HepG2 (cell line): ENCODE data around the gene ERFL. TPM values are rescaled to one million over a fixed set of nuclear protein-coding genes. Genes with fewer than 3 reads are reported as not detected.

Source experiments
- AHR ChIP-seq: IDR thresholded peaks from 2 replicates; pipeline ENCODE4 v1.6.1; 2018; ENCODE audit warnings: missing genetic modification reagents, missing compliant biosample characterization
- DZIP1 ChIP-seq: sonication (generic); formaldehyde crosslinking; IDR thresholded peaks from 2 replicates; pipeline ENCODE4 v1.5.0; 2020; ENCODE audit warnings: mild to moderate bottlenecking, missing genetic modification reagents
- GPN1 ChIP-seq: sonication (generic); formaldehyde crosslinking; IDR thresholded peaks from 2 replicates; pipeline ENCODE4 v1.5.1; 2020; ENCODE audit warnings: missing genetic modification reagents, borderline replicate concordance
- JUND ChIP-seq: sonication (generic); formaldehyde crosslinking; IDR thresholded peaks from 2 replicates; pipeline ENCODE4 v1.8.0; 2022; ENCODE audit warnings: mild to moderate bottlenecking, missing genetic modification reagents
- PRDM10 ChIP-seq: sonication (generic); formaldehyde crosslinking; IDR thresholded peaks from 2 replicates; pipeline ENCODE4 v1.4.0; 2020; ENCODE audit warnings: low read depth, missing genetic modification reagents
- RBFOX2 ChIP-seq: fragments of 200-400 bp; formaldehyde crosslinking; IDR thresholded peaks from 2 replicates; pipeline ENCODE4 v1.6.1; 2017; ENCODE audit warnings: low read depth, mild to moderate bottlenecking, low read length
- SIX1 ChIP-seq: sonication (generic); formaldehyde crosslinking; IDR thresholded peaks from 2 replicates; pipeline ENCODE4 v1.4.0; 2020; ENCODE audit warnings: missing genetic modification reagents, borderline replicate concordance
- ZNF143 ChIP-seq: sonication (generic); formaldehyde crosslinking; IDR thresholded peaks from 2 replicates; pipeline ENCODE4 v1.4.0; 2020; ENCODE audit warnings: missing genetic modification reagents
- ZNF34 ChIP-seq: sonication (generic); formaldehyde crosslinking; IDR thresholded peaks from 2 replicates; pipeline ENCODE4 v1.4.0; 2020; ENCODE audit warnings: mild to moderate bottlenecking, missing genetic modification reagents, borderline replicate concordance
- ZNF407 ChIP-seq: sonication (generic); formaldehyde crosslinking; IDR thresholded peaks from one replicate; pipeline ENCODE4 v1.5.1; 2020; ENCODE audit warnings: mild to moderate bottlenecking, missing genetic modification reagents; ENCODE audit errors: not compliant biosample characterization
- ZNF879 ChIP-seq: sonication (generic); formaldehyde crosslinking; IDR thresholded peaks from 2 replicates; pipeline ENCODE4 v1.8.1; 2023; ENCODE audit warnings: missing genetic modification reagents
- ZSCAN30 ChIP-seq: sonication (generic); formaldehyde crosslinking; IDR thresholded peaks from 2 replicates; pipeline ENCODE4 v1.5.0; 2020; ENCODE audit warnings: mild to moderate bottlenecking, missing genetic modification reagents
- polyA plus RNA-seq, 8 experiments: library from polyadenylated mRNA; depleted of rRNA in 3 of 8; stranded (reverse) in 7 of 8; unstranded in 1 of 8; fragments of >200 nt; fragmentation: Illumina TruSeq in 4 of 8; extraction: Trizol in 4 of 8; gene quantifications; 2 replicates each; pipeline versions ENCODE4 v1.2.1 to v1.2.3, GENCODE V29; 2011 to 2016; ENCODE audit warnings: low read depth in 4 of 8, missing spikeins in 1 of 8, mixed read lengths in 1 of 8; ENCODE audit not compliant: insufficient read depth in 1 of 8
- total RNA-seq, 5 experiments: library from RNA; depleted of rRNA; stranded (reverse); fragments of >200 nt; fragmentation: Illumina TruSeq; extraction: Trizol; gene quantifications; 2 replicates each; pipeline ENCODE4 v1.2.3, GENCODE V29; 2016; ENCODE audit warnings: low read depth in 1 of 5

ERFL gene
- total and polyA plus RNA-seq, 2 of the 13 experiments (the other 11 are each of a cell fraction or from before 2014, with no cell fraction given) = not detected

GRCh38 chr19:41859618-41860418, 68.4 kb downstream of the ERFL start, which contains the start of gene RPS19 (continued):
- TF ChIP-seq DZIP1 (peak; percentile 90), ZNF407 (CRISPR knock-in tag) (no peak), JUND (no peak), ZSCAN30 (CRISPR knock-in tag) (no peak), RBFOX2 (peak; percentile 100), PRDM10 (CRISPR knock-in tag) (peak; percentile 93), AHR (CRISPR knock-in tag) (no peak), SIX1 (CRISPR knock-in tag) (0 out of 2 replicates have a peak, but pooled peaks have one; percentile 8), ZNF879 (no peak), GPN1 (CRISPR knock-in tag) (no peak), ZNF143 (CRISPR knock-in tag) (peak; percentile 60; the same call in 1 of the 2 replicates), ZNF34 (no peak)
